ENCODE data around the gene DNAJB13. TPM values are rescaled to one million over a fixed set of nuclear protein-coding genes. Genes with fewer than 3 reads are reported as not detected.

Gene DNAJB13
- total RNA-seq, 1 experiment from 2014 or later = not detected

- no peak overlapping the region for H2BK15ac ChIP-seq (ENCODE audit: low read depth, low read length)
- Mint-ChIP-seq H3K4me1 (peaks cover 0 to 7% of the 10 kb centered on the region in 2 experiments; a peak in 2 of 4 replicates), H3K36me3 (ENCODE audit: insufficient read depth in 1 of 3, low read depth in 3 of 3) (peaks cover 0 to 20% (median 9%) of the 10 kb centered on the region in 3 experiments; a peak in 5 of 7 replicates), H3K27ac (0 out of 7 replicates have a peak overlapping the region, but pooled peaks of 1 of the 3 experiments have one; percentile 69), H3K27me3 (ENCODE audit: low read depth) (no peaks in the 10 kb centered on the region; the same call in 1 of the 2 replicates), H3K9me3 (no peaks in the 10 kb centered on the region), H3K4me3 (no peak overlapping the region)
- H4K20me1 ChIP-seq (ENCODE audit: control insufficient read depth, insufficient read depth, insufficient read length) = no peaks in the 10 kb centered on the region
- no peak overlapping the region for H4K8ac ChIP-seq (replicated peaks; ENCODE audit: insufficient read length, low read depth, low read length)
- no peak overlapping the region for H3K23ac ChIP-seq (ENCODE audit: insufficient read length, low read depth, low read length)
- H3K4me2 ChIP-seq (ENCODE audit: insufficient read depth, insufficient read length, low read length) = no peak overlapping the region
- no CpG with 5 or more reads among the region's 4 CpGs for WGBS (ENCODE audit: extremely low coverage, insufficient read length, low lambda C conversion rate)
- no peak for DNase-seq
- H2AFZ ChIP-seq (ENCODE audit: low read length) = no peak overlapping the region
- no peak overlapping the region for H2BK20ac ChIP-seq (ENCODE audit: low read depth, low read length, poor library complexity, severe bottlenecking)
- H3K27ac ChIP-seq (ENCODE audit: insufficient read length, low read depth, low read length) = no peak overlapping the region
- no peak overlapping the region for H3K18ac ChIP-seq (ENCODE audit: insufficient read length, low read depth, low read length)
- no peaks in the 10 kb centered on the region for H3K4me1 ChIP-seq (ENCODE audit: insufficient read depth, low read length)
- H3K56ac ChIP-seq (ENCODE audit: insufficient read length, low read depth, low read length) = no peak overlapping the region
- no peak overlapping the region for H3K14ac ChIP-seq (ENCODE audit: insufficient read depth, low read length)
- no peak overlapping the region for H4K5ac ChIP-seq (ENCODE audit: insufficient read length, low read depth, low read length)
- H3K9ac ChIP-seq (ENCODE audit: extremely low read depth, insufficient read length, low read length) = no peak overlapping the region
- H2AK5ac ChIP-seq (ENCODE audit: insufficient read length, low read length) = no peak overlapping the region
- H2BK5ac ChIP-seq (ENCODE audit: insufficient read length, low read length) = no peak overlapping the region
- no peaks in the 10 kb centered on the region for H3K79me2 ChIP-seq (ENCODE audit: insufficient read depth, low read length)
- no peak overlapping the region for H2BK12ac ChIP-seq (ENCODE audit: insufficient read length, low read depth, low read length)
- H4K91ac ChIP-seq (ENCODE audit: insufficient read length, low read depth, low read length) = no peak overlapping the region
- H3K23me2 ChIP-seq (ENCODE audit: insufficient read length, low read depth, low read length, poor library complexity, severe bottlenecking) = no peaks in the 10 kb centered on the region
- no peak for TF ChIP-seq CTCF (conservative IDR thresholded peaks at IDR 0.05)
- no peak overlapping the region for H2BK120ac ChIP-seq (ENCODE audit: low read depth, low read length, poor library complexity, severe bottlenecking)
- no peaks in the 10 kb centered on the region for H3K9me3 ChIP-seq (ENCODE audit: control insufficient read depth, low read depth, low read length)
- H3T11ph ChIP-seq (ENCODE audit: low read length) = no peak overlapping the region
- H3K4ac ChIP-seq (ENCODE audit: low read depth, low read length) = no peak overlapping the region
- H3K79me1 ChIP-seq (ENCODE audit: insufficient read depth, low read depth, low read length, poor library complexity, severe bottlenecking) = no peaks in the 10 kb centered on the region
- no peaks in the 10 kb centered on the region for H3K27me3 ChIP-seq (ENCODE audit: insufficient read depth, low read length)
These were observed 68.4 kb downstream of the DNAJB13 start for GRCh38 chr11:74019104-74019738.

Data from H9 (cell line).